ENCODE results near the gene IDH1.

Gene IDH1

DNA sequence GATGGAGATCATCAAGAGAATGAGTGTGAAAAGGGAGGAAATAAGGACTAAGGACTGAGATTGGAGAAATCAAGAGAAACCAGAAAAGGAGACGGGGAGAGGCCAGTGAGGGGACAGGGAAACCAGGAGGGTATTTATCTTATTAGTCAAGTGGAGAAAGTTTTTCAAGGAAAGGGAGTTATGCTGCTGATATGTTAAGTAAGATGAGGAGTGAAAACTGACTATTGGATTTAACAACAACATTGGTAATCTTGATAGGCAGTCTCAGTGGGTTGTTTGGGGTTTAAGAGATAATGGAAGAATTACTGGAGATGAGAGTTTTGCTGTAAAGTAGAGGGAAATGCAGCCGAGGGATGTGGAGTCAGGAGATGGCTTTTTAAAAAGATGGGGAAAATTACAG is 41.7 kb upstream of the IDH1 start:
- no peak overlapping the region for H2AK5ac ChIP-seq (ENCODE audit: low read depth, low read length)
- no peak overlapping the region for H4K91ac ChIP-seq (ENCODE audit: low read depth, low read length, poor library complexity)
- H2BK15ac ChIP-seq (ENCODE audit: low read length): no peak overlapping the region
- no peak overlapping the region for H3K14ac ChIP-seq (ENCODE audit: low read length)
- H3K4me1 ChIP-seq (ENCODE audit: control insufficient read depth in 2 of 2, insufficient read depth in 1 of 2, low read depth in 1 of 2, low read length in 2 of 2): no peaks in the 10 kb centered on the region
- no peak overlapping the region for H2AFZ ChIP-seq (ENCODE audit: low read length)
- H2BK12ac ChIP-seq (ENCODE audit: low read length): no peak overlapping the region
- no peaks in the 10 kb centered on the region for H3K27me3 ChIP-seq (ENCODE audit: control insufficient read depth in 3 of 3, insufficient read depth in 3 of 3, low read depth in 1 of 3, low read length in 3 of 3)
- H2BK120ac ChIP-seq (ENCODE audit: low read depth, low read length): no peak overlapping the region
- H3K4me2 ChIP-seq (ENCODE audit: insufficient read depth, low read length, poor library complexity, severe bottlenecking): no peak overlapping the region
- H3K9ac ChIP-seq (ENCODE audit: low read depth, low read length, poor library complexity): no peak overlapping the region
- H3K79me1 ChIP-seq (ENCODE audit: low read depth, low read length): no peaks in the 10 kb centered on the region
- no peak overlapping the region for H3K4me3 ChIP-seq (ENCODE audit: low read length in 2 of 2)
- peaks cover 0 to 18% of the 10 kb centered on the region in 2 donors for H3K9me3 ChIP-seq (replicated peaks in 1 of 2; ENCODE audit: control insufficient read depth in 2 of 2, insufficient read depth in 1 of 2, low read depth in 1 of 2, low read length in 2 of 2)
- H3K36me3 ChIP-seq (replicated peaks in 1 of 2; ENCODE audit: control insufficient read depth in 2 of 2, insufficient read depth in 2 of 2, low read length in 2 of 2): peaks cover 5 to 91% of the 10 kb centered on the region in 2 donors
- H4K8ac ChIP-seq (ENCODE audit: low read depth, low read length): no peak overlapping the region
- no peak overlapping the region for H3K23ac ChIP-seq (ENCODE audit: low read depth, low read length, poor library complexity)
- no peak overlapping the region for H3K18ac ChIP-seq (ENCODE audit: low read length)
- no peak for DNase-seq (ENCODE audit: low spot score)
- WGBS, 2 donors (ENCODE audit: extremely low coverage in 2 of 2, insufficient read length in 2 of 2, insufficient replicate concordance in 1 of 2): no CpG with 5 or more reads among the region's 2 CpGs
- no peak overlapping the region for H3K4ac ChIP-seq (ENCODE audit: low read length)
- H3K27ac ChIP-seq (replicated peaks; ENCODE audit: low read length): no peak overlapping the region
- no peak overlapping the region for H2BK5ac ChIP-seq (ENCODE audit: low read length)

DNA sequence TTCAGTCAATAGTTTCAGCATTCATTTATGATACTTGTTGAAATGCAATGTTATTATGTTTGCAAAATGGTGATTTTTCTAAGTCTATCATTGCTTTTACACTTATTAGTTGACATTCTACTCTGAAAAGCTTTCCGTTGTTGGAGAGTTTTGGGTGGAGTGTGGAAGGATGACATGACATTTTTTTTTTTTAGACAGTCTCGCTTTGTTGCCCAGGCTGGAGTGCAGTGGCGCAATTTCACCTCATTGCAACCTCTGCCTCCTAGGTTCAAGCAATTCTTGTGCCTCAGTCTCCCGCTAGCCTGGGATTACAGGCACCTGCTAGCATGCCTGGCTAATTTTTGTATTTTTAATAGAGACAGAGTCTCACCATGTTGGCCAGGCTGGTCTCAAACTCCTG is 41.0 kb upstream of the IDH1 start:
- H2AFZ ChIP-seq (ENCODE audit: low read length): no peak overlapping the region
- H3K9me3 ChIP-seq (replicated peaks in 1 of 2; ENCODE audit: control insufficient read depth in 2 of 2, insufficient read depth in 1 of 2, low read depth in 1 of 2, low read length in 2 of 2): peaks cover 0 to 22% of the 10 kb centered on the region in 2 donors
- no peak overlapping the region for H3K9ac ChIP-seq (ENCODE audit: low read depth, low read length, poor library complexity)
- H2AK5ac ChIP-seq (ENCODE audit: low read depth, low read length): no peak overlapping the region
- H4K8ac ChIP-seq (ENCODE audit: low read depth, low read length): no peak overlapping the region
- no peak overlapping the region for H3K4me2 ChIP-seq (ENCODE audit: insufficient read depth, low read length, poor library complexity, severe bottlenecking)
- no peaks in the 10 kb centered on the region for H3K27me3 ChIP-seq (ENCODE audit: control insufficient read depth in 3 of 3, insufficient read depth in 3 of 3, low read depth in 1 of 3, low read length in 3 of 3)
- no peak overlapping the region for H2BK15ac ChIP-seq (ENCODE audit: low read length)
- H3K27ac ChIP-seq (replicated peaks; ENCODE audit: low read length): no peak overlapping the region
- H3K14ac ChIP-seq (ENCODE audit: low read length): no peak overlapping the region
- no peaks in the 10 kb centered on the region for H3K79me1 ChIP-seq (ENCODE audit: low read depth, low read length)
- H2BK12ac ChIP-seq (ENCODE audit: low read length): no peak overlapping the region
- no peak overlapping the region for H3K4me3 ChIP-seq (ENCODE audit: low read length in 2 of 2)
- no peak overlapping the region for H2BK120ac ChIP-seq (ENCODE audit: low read depth, low read length)
- H3K36me3 ChIP-seq (replicated peaks in 1 of 2; ENCODE audit: control insufficient read depth in 2 of 2, insufficient read depth in 2 of 2, low read length in 2 of 2): peaks cover 4 to 91% of the 10 kb centered on the region in 2 donors
- H3K4ac ChIP-seq (ENCODE audit: low read length): no peak overlapping the region
- H3K23ac ChIP-seq (ENCODE audit: low read depth, low read length, poor library complexity): no peak overlapping the region
- H4K91ac ChIP-seq (ENCODE audit: low read depth, low read length, poor library complexity): no peak overlapping the region
- WGBS, 2 donors (ENCODE audit: extremely low coverage in 2 of 2, insufficient read length in 2 of 2, insufficient replicate concordance in 1 of 2): no CpG with 5 or more reads among the region's 4 CpGs
- DNase-seq (ENCODE audit: low spot score): no peak
- no peak overlapping the region for H2BK5ac ChIP-seq (ENCODE audit: low read length)
- no peak overlapping the region for H3K18ac ChIP-seq (ENCODE audit: low read length)
- no peaks in the 10 kb centered on the region for H3K4me1 ChIP-seq (ENCODE audit: control insufficient read depth in 2 of 2, insufficient read depth in 1 of 2, low read depth in 1 of 2, low read length in 2 of 2)

DNA sequence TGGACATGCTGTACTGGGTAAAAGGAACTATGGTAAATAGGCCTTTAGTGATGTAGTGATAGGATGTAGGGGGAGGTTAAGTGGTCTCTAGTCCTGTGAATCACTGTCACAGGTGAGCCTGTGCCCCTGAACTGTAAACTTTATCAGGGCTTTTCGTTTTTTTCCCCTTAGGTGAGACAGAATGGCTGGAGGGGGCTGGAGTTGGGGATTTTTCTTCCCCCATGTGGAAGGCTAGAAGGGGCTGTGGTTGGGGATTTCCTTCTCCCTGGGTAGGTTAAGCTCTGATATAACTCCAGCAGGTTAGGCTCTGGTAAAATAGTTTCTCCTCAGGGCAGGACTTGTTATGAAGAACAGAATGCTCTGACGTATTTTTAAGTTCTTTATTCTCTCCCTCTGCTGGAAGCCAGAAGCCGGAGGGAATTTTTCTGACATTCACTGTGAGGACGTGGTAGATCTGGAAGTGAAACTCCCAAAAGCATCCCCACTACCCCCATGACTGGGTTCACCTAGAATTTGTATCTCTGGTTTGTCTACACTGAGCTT is 39.7 kb upstream of the IDH1 start:
- Histone ChIP-seq H2AFZ (ENCODE audit: low read length) (no peak overlapping the region), H2BK12ac (ENCODE audit: low read length) (no peak overlapping the region), H3K23ac (ENCODE audit: low read depth, low read length, poor library complexity) (no peak overlapping the region), H3K36me3 (replicated peaks in 1 of 2; ENCODE audit: control insufficient read depth in 2 of 2, insufficient read depth in 2 of 2, low read length in 2 of 2) (peaks cover 6 to 91% of the 10 kb centered on the region in 2 donors), H3K79me1 (ENCODE audit: low read depth, low read length) (no peaks in the 10 kb centered on the region), H2AK5ac (ENCODE audit: low read depth, low read length) (no peak overlapping the region), H2BK5ac (ENCODE audit: low read length) (no peak overlapping the region), H3K9me3 (replicated peaks in 1 of 2; ENCODE audit: control insufficient read depth in 2 of 2, insufficient read depth in 1 of 2, low read depth in 1 of 2, low read length in 2 of 2) (peaks cover 0 to 35% of the 10 kb centered on the region in 2 donors), H3K4me2 (ENCODE audit: insufficient read depth, low read length, poor library complexity, severe bottlenecking) (no peak overlapping the region), H2BK15ac (ENCODE audit: low read length) (no peak overlapping the region), H3K4me3 (ENCODE audit: low read length in 2 of 2) (no peak overlapping the region), H4K8ac (ENCODE audit: low read depth, low read length) (no peak overlapping the region), H3K4me1 (ENCODE audit: control insufficient read depth in 2 of 2, insufficient read depth in 1 of 2, low read depth in 1 of 2, low read length in 2 of 2) (no peaks in the 10 kb centered on the region), H4K91ac (ENCODE audit: low read depth, low read length, poor library complexity) (no peak overlapping the region), H3K27ac (replicated peaks; ENCODE audit: low read length) (no peak overlapping the region), H3K18ac (ENCODE audit: low read length) (no peak overlapping the region), H3K4ac (ENCODE audit: low read length) (no peak overlapping the region), H3K9ac (ENCODE audit: low read depth, low read length, poor library complexity) (no peak overlapping the region), H3K14ac (ENCODE audit: low read length) (no peak overlapping the region), H3K27me3 (ENCODE audit: control insufficient read depth in 3 of 3, insufficient read depth in 3 of 3, low read depth in 1 of 3, low read length in 3 of 3) (no peaks in the 10 kb centered on the region), H2BK120ac (ENCODE audit: low read depth, low read length) (no peak overlapping the region)
- DNase-seq (ENCODE audit: low spot score): no peak
- WGBS, 2 donors (ENCODE audit: extremely low coverage in 2 of 2, insufficient read length in 2 of 2, insufficient replicate concordance in 1 of 2): no CpG with 5 or more reads among the region's 4 CpGs

DNA sequence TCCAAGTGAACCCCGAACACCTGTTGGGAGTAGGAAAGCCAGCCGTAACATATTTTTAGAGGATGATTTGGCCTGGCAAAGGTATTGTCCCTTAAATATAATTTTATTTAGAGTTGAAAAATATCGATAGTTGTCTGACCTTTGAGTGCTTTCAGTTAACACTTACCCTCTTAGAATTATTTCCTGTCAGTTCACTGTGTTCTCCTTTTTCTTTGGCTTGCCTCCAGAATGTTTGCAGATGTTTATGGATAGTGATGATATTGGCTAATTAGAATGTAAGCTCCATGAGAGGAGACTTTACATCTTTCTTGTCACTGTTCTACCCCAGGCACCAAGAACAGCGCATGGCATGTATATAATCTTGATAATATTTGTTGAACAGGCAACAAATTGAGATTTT is 31.0 kb upstream of the IDH1 start:
- no peak overlapping the region for H3K4ac ChIP-seq (ENCODE audit: low read length)
- H3K27ac ChIP-seq (replicated peaks; ENCODE audit: low read length): no peak overlapping the region
- H3K18ac ChIP-seq (ENCODE audit: low read length): no peak overlapping the region
- H4K91ac ChIP-seq (ENCODE audit: low read depth, low read length, poor library complexity): no peak overlapping the region
- no peak overlapping the region for H2BK120ac ChIP-seq (ENCODE audit: low read depth, low read length)
- peaks cover 3% of the 10 kb centered on the region for H3K79me1 ChIP-seq (ENCODE audit: low read depth, low read length)
- no peak overlapping the region for H2BK12ac ChIP-seq (ENCODE audit: low read length)
- H2AK5ac ChIP-seq (ENCODE audit: low read depth, low read length): no peak overlapping the region
- H3K27me3 ChIP-seq (ENCODE audit: control insufficient read depth in 3 of 3, insufficient read depth in 3 of 3, low read depth in 1 of 3, low read length in 3 of 3): no peaks in the 10 kb centered on the region
- H3K9me3 ChIP-seq (replicated peaks in 1 of 2; ENCODE audit: control insufficient read depth in 2 of 2, insufficient read depth in 1 of 2, low read depth in 1 of 2, low read length in 2 of 2): peaks cover 0 to 13% of the 10 kb centered on the region in 2 donors
- no peak overlapping the region for H3K4me2 ChIP-seq (ENCODE audit: insufficient read depth, low read length, poor library complexity, severe bottlenecking)
- no CpG with 5 or more reads among the region's 4 CpGs for WGBS, 2 donors (ENCODE audit: extremely low coverage in 2 of 2, insufficient read length in 2 of 2, insufficient replicate concordance in 1 of 2)
- H2BK15ac ChIP-seq (ENCODE audit: low read length): no peak overlapping the region
- no peak overlapping the region for H3K23ac ChIP-seq (ENCODE audit: low read depth, low read length, poor library complexity)
- peaks cover 15 to 93% of the 10 kb centered on the region in 2 donors for H3K36me3 ChIP-seq (replicated peaks in 1 of 2; ENCODE audit: control insufficient read depth in 2 of 2, insufficient read depth in 2 of 2, low read length in 2 of 2)
- H3K9ac ChIP-seq (ENCODE audit: low read depth, low read length, poor library complexity): no peak overlapping the region
- DNase-seq (ENCODE audit: low spot score): no peak
- H2AFZ ChIP-seq (ENCODE audit: low read length): no peak overlapping the region
- no peak overlapping the region for H2BK5ac ChIP-seq (ENCODE audit: low read length)
- no peak overlapping the region for H4K8ac ChIP-seq (ENCODE audit: low read depth, low read length)
- H3K4me3 ChIP-seq (ENCODE audit: low read length in 2 of 2): no peak overlapping the region
- H3K14ac ChIP-seq (ENCODE audit: low read length): no peak overlapping the region
- H3K4me1 ChIP-seq (ENCODE audit: control insufficient read depth in 2 of 2, insufficient read depth in 1 of 2, low read depth in 1 of 2, low read length in 2 of 2): no peaks in the 10 kb centered on the region
